Measurements from ENCODE around the gene PRDM13. TPM values are rescaled to one million over a fixed set of nuclear protein-coding genes. Genes with fewer than 3 reads are reported as not detected.

Gene PRDM13
- total and polyA plus RNA-seq, 2 of the 8 experiments (the other 6 are each of a cell fraction or from before 2014, with no cell fraction given), result 0.05 to 0.09 TPM

DNA sequence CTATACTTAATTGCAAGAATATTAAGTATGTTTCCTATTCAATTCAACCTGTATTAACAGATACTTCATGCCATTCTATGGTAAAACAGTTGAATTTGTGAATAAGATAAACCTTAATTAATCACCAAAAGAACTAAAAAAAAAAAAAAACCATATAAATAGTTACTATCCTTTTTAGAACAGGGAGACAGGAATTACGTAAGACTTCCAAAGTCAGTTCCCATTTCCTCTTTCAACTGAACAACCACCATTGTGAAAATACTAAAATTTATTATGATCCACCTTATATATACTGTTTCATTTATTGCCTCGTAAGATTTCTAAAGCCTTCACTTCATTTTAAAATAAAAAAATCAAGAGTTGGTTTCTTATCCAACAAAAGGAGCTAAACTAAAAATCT, 47.6 kb upstream of the PRDM13 start:
- H4K5ac ChIP-seq (ENCODE audit: insufficient read length, low read depth, low read length), result no peak overlapping the region
- H3K4me3 ChIP-seq (ENCODE audit: extremely low read depth in 1 of 4, insufficient read depth in 2 of 4, low read depth in 3 of 4, low read length in 4 of 4), result no peak overlapping the region
- peaks cover 0 to 38% of the 10 kb centered on the region in 2 experiments; a peak in 3 of 4 replicates for H3K79me2 ChIP-seq (ENCODE audit: control insufficient read depth in 1 of 2, insufficient read depth in 2 of 2, low read length in 2 of 2)
- no peak overlapping the region for H2BK15ac ChIP-seq (ENCODE audit: low read length)
- H4K91ac ChIP-seq (replicated peaks; ENCODE audit: insufficient read length, low read length), result no peak overlapping the region
- H3K9ac ChIP-seq (replicated peaks in 1 of 4; ENCODE audit: extremely low read depth in 1 of 4, low read depth in 3 of 4, low read length in 3 of 4), result no peak overlapping the region
- H3K27me3 ChIP-seq (replicated peaks in 1 of 4; ENCODE audit: control insufficient read depth in 3 of 4, extremely low read depth in 1 of 4, insufficient read depth in 3 of 4, low read length in 3 of 4), result no peaks in the 10 kb centered on the region
- no peak overlapping the region for H2BK5ac ChIP-seq (ENCODE audit: low read depth, low read length)
- H2AK5ac ChIP-seq (ENCODE audit: low read depth, low read length), result no peak overlapping the region
- H3K4me2 ChIP-seq (ENCODE audit: insufficient read depth in 1 of 2, low read depth in 2 of 2, low read length in 2 of 2), result no peak overlapping the region
- H3K36me3 ChIP-seq (ENCODE audit: control insufficient read depth in 2 of 4, insufficient read depth in 4 of 4, low read length in 3 of 4), result peaks cover 9 to 54% (median 29%) of the 10 kb centered on the region in 4 experiments
- H3K27ac ChIP-seq (ENCODE audit: low read depth, low read length), result no peak overlapping the region
- no peak overlapping the region for H3K18ac ChIP-seq (ENCODE audit: extremely low read depth, low read length)
- no peak overlapping the region for H4K8ac ChIP-seq (ENCODE audit: extremely low read depth, insufficient read depth, low read length)
- no peak for FAIRE-seq
- TF ChIP-seq BCL11A (IDR thresholded peaks at IDR 0.05; ENCODE audit: low read depth in 2 of 2, low read length in 2 of 2), result no peak
- TF ChIP-seq SRF (IDR thresholded peaks at IDR 0.05; ENCODE audit: low read depth, low read length), result no peak
- peaks cover 1 to 2% of the 10 kb centered on the region in 2 experiments for H4K20me1 ChIP-seq (replicated peaks in 1 of 2; ENCODE audit: control insufficient read depth in 1 of 2, insufficient read depth in 2 of 2, low read length in 2 of 2)
- H3K9me3 ChIP-seq (ENCODE audit: insufficient read depth in 2 of 2, low read depth in 1 of 2, low read length in 1 of 2), result no peaks in the 10 kb centered on the region
- H3K4ac ChIP-seq (replicated peaks; ENCODE audit: insufficient read length, low read depth, low read length), result no peak overlapping the region
- H3K56ac ChIP-seq (replicated peaks; ENCODE audit: insufficient read length, low read depth, low read length), result no peak overlapping the region
- 77% methylated on average over 2 of the region's 2 CpGs; no CpG with 5 or more reads in 1 of the 2 experiments for WGBS, 2 experiments (ENCODE audit: extremely low coverage in 1 of 2, insufficient coverage in 1 of 2, insufficient read length in 1 of 2, insufficient replicate concordance in 2 of 2, low coverage in 1 of 2, low lambda C conversion rate in 2 of 2, missing lambda C conversion rate in 1 of 2)
- H2BK12ac ChIP-seq (ENCODE audit: low read depth, low read length), result no peak overlapping the region
- H3K4me1 ChIP-seq (replicated peaks in 1 of 4; ENCODE audit: control insufficient read depth in 3 of 4, insufficient read depth in 4 of 4, low read length in 3 of 4), result no peaks in the 10 kb centered on the region
- no peak overlapping the region for H2AFZ ChIP-seq (ENCODE audit: low read length)
- H3K14ac ChIP-seq (ENCODE audit: insufficient read length), result no peak overlapping the region
- H2BK120ac ChIP-seq (replicated peaks; ENCODE audit: low read depth, low read length), result no peak overlapping the region
- POLR2A ChIA-PET (ENCODE audit: partially characterized antibody), result interaction anchor here (0.7 to 2.1 kb wide), 4 partner anchors 9 to 281 kb away, joined by 3 to 14 read pairs (median 5); partner anchors contain the start of gene CCNC
- no peaks in the 10 kb centered on the region for H3K79me1 ChIP-seq (ENCODE audit: low read depth, low read length)
- no peak for DNase-seq (ENCODE audit: low read depth in 1 of 2, low spot score in 2 of 2)
- no peak overlapping the region for H3K23ac ChIP-seq (ENCODE audit: insufficient read length)
- CTCF ChIA-PET (ENCODE audit: partially characterized antibody), result interaction anchor here (0.7 to 1.2 kb wide), 2 partner anchors 46 to 331 kb away, joined by 3 to 4 read pairs; no protein-coding TSS in a partner anchor
- no peak overlapping the region for H2BK20ac ChIP-seq (ENCODE audit: low read length)
- H3K23me2 ChIP-seq (ENCODE audit: low read depth, low read length), result no peaks in the 10 kb centered on the region
